Esophagus squamous epithelium (tissue), 5 donors: ENCODE results near the gene HMCN1. TPM values are rescaled to one million over a fixed set of nuclear protein-coding genes. Genes with fewer than 3 reads are reported as not detected.

ENCODE experiments used
- DNase-seq: peaks from one replicate; lab custom pipeline; 2025; lab: John Stamatoyannopoulos, UW
- H3K27ac ChIP-seq, 4 donors: fragments of 200-600 bp; sonication (generic); one replicate each; pipeline ENCODE4 v1.5.1; 2016 to 2019; ENCODE audit warnings: mild to moderate bottlenecking in 1 of 4
- H3K27me3 ChIP-seq, 4 donors: fragments of 200-600 bp; sonication (generic); 1 replicate in 3 of 4; 2 replicates in 1 of 4; pipeline versions ENCODE4 v1.5.1 to v1.6.0; 2017 to 2021; ENCODE audit warnings: antibody characterized with exemption in 1 of 4
- H3K36me3 ChIP-seq, 3 donors: fragments of 200-600 bp; sonication (generic); one replicate each; pipeline ENCODE4 v1.5.1; 2016 to 2019
- H3K4me1 ChIP-seq, 3 donors: fragments of 200-600 bp; sonication (generic); one replicate each; pipeline ENCODE4 v1.5.1; 2017 to 2019
- H3K4me3 ChIP-seq, 4 donors: fragments of 200-600 bp; sonication (generic); 1 replicate in 3 of 4; 2 replicates in 1 of 4; pipeline ENCODE4 v1.5.1; 2016 to 2019; ENCODE audit warnings: mild to moderate bottlenecking in 2 of 4, moderate library complexity in 1 of 4
- H3K9me3 ChIP-seq, 3 donors: fragments of 200-600 bp; sonication (generic); one replicate each; pipeline ENCODE4 v1.5.1; 2016 to 2019
- POLR2A ChIP-seq, 4 donors: fragments of 450-650 bp; IDR thresholded peaks; one replicate each; pipeline ENCODE4 v1.6.1; 2017; ENCODE audit warnings: antibody characterized with exemption in 4 of 4, mild to moderate bottlenecking in 4 of 4, moderate library complexity in 3 of 4
- WGBS, 2 donors: methylation state at CpG; one replicate each; pipeline ENCODE4 v1.1.5; 2018; 5-methylcytosine and 5-hydroxymethylcytosine counted together
- intact Hi-C: fragments of 100-400 bp; cut with DNase I; formaldehyde crosslinking; loops from one replicate; pipeline ENCODE4 v1.15.0; 2022
- total RNA-seq, 4 donors: library from RNA; depleted of rRNA; stranded (reverse); fragments of >200 nt; gene quantifications; one replicate each; pipeline ENCODE4 v1.1.0, GENCODE V29; 2016
- TF ChIP-seq, protein P1 (sequence below), 6 experiments: fragments of 450-650 bp in 4 of 6; fragments of 200-600 bp in 2 of 6; sonication (generic) in 2 of 6; IDR thresholded peaks; one replicate each; pipeline ENCODE4 v1.5.1; 2016 to 2019; ENCODE audit warnings: antibody characterized with exemption in 6 of 6, mild to moderate bottlenecking in 4 of 6, moderate library complexity in 4 of 6
- donor health status: DM: yes; HTN: yes; CAD: no.

HMCN1 gene
- total RNA-seq, 4 donors from 2014 or later, result 0.49 to 6.7 (median 3.3) TPM

DNA sequence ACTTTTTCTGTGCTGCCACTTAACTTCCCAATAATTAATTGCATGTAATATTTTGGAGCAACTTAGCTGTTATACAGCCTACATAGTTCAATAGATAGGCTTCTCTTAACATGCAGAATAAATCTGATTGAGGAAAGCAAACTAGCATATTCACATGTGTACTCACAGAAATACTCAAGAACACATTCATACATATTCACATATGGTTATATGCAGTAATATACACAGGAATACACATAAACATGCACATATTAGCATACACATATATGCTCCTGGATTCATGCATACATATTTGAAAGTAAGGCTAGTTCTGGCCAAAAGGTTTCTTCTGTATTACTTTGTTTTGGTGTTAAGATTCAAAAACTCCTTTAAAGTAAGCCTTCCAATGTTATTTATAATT lies 73.1 kb downstream of the HMCN1 start:
- no peaks in the 10 kb centered on the region for H3K27me3 ChIP-seq
- H3K4me1 ChIP-seq, result no peaks in the 10 kb centered on the region
- no peaks in the 10 kb centered on the region for H3K9me3 ChIP-seq
- no peak for DNase-seq
- no peak for TF ChIP-seq POLR2A (IDR thresholded peaks at IDR 0.05)
- TF ChIP-seq, protein P1, sequence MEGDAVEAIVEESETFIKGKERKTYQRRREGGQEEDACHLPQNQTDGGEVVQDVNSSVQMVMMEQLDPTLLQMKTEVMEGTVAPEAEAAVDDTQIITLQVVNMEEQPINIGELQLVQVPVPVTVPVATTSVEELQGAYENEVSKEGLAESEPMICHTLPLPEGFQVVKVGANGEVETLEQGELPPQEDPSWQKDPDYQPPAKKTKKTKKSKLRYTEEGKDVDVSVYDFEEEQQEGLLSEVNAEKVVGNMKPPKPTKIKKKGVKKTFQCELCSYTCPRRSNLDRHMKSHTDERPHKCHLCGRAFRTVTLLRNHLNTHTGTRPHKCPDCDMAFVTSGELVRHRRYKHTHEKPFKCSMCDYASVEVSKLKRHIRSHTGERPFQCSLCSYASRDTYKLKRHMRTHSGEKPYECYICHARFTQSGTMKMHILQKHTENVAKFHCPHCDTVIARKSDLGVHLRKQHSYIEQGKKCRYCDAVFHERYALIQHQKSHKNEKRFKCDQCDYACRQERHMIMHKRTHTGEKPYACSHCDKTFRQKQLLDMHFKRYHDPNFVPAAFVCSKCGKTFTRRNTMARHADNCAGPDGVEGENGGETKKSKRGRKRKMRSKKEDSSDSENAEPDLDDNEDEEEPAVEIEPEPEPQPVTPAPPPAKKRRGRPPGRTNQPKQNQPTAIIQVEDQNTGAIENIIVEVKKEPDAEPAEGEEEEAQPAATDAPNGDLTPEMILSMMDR (IDR thresholded peaks at IDR 0.05), result no peak
- no peak overlapping the region for H3K4me3 ChIP-seq
- no peaks in the 10 kb centered on the region for H3K36me3 ChIP-seq
- no peak overlapping the region for H3K27ac ChIP-seq
- intact Hi-C loops, result no loop called here

DNA sequence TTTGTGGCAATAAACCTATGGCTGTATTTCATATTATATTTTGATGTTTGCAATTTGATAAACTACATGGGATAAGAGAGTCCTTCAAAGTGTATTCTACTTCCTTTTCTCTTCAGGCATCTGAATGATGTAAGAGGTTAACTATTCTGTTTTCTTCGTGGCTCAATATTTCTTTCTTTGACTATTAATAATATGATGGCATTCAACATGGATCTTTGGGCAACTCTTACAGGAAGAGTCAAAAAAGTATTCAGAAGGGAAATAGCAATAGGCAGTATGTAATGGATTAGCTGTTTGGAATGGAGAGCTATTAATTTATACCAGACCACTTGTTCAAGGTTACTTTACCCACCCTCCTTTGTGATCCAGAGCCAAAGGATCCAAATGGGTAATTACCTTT lies 74.4 kb downstream of the HMCN1 start:
- no peak overlapping the region for H3K4me3 ChIP-seq
- DNase-seq, result no peak
- H3K4me1 ChIP-seq, result no peaks in the 10 kb centered on the region
- no peaks in the 10 kb centered on the region for H3K36me3 ChIP-seq
- intact Hi-C loops, result no loop called here
- 18 to 43% methylated on average over 1 of the region's 1 CpG for WGBS, 2 donors
- H3K27ac ChIP-seq, result no peak overlapping the region
- no peaks in the 10 kb centered on the region for H3K27me3 ChIP-seq
- TF ChIP-seq POLR2A (IDR thresholded peaks at IDR 0.05), result no peak
- TF ChIP-seq, protein P1 (IDR thresholded peaks at IDR 0.05), result no peak
- no peaks in the 10 kb centered on the region for H3K9me3 ChIP-seq

DNA sequence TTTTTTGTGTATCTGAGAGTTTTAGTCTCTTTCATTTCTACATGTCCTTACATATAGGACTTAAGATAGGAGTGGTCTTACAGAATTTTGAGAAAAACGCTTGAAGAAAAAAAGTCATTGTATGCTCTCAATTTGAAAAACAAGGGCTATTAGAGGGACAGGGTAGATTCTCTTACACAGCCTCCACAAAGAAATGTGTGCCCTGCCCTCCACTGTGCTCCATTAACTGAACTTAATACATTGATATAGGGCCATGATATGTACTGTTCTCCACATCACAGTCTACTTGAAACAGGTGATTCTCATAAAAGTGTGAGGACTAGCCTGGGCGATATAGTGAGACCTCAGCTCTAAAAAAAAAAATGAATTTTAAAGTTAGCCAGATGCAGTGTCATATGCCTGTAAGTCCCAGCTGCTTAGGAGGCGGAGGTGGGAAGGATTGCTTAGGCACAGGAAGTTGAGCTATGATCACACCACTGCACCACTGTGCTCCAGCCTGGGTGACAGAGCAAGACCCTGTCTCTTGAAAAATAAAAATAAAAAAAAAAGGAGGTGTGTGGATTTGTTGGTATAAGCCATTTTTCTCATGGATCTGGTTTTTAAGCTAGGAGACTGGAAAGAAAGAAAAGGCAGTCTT lies 77.0 kb downstream of the HMCN1 start:
- intact Hi-C loops, result loop anchor here (5.0 kb wide), 1 partner anchor 401 kb away; no protein-coding TSS in a partner anchor
- TF ChIP-seq POLR2A (IDR thresholded peaks at IDR 0.05), result no peak
- TF ChIP-seq, protein P1 (IDR thresholded peaks at IDR 0.05), result no peak
- H3K9me3 ChIP-seq, result no peaks in the 10 kb centered on the region
- WGBS, 2 donors, result 74 to 81% methylated on average over 3 of the region's 3 CpGs
- H3K4me1 ChIP-seq, result no peaks in the 10 kb centered on the region
- DNase-seq, result no peak
- no peaks in the 10 kb centered on the region for H3K36me3 ChIP-seq
- no peak overlapping the region for H3K27ac ChIP-seq
- H3K4me3 ChIP-seq, result no peak overlapping the region
- no peaks in the 10 kb centered on the region for H3K27me3 ChIP-seq

- H3K4me1 ChIP-seq, result no peaks in the 10 kb centered on the region
- no peaks in the 10 kb centered on the region for H3K36me3 ChIP-seq
- H3K4me3 ChIP-seq, result no peak overlapping the region
- no peaks in the 10 kb centered on the region for H3K27me3 ChIP-seq
- TF ChIP-seq, protein P1 (IDR thresholded peaks at IDR 0.05), result no peak
- no peak for TF ChIP-seq POLR2A (IDR thresholded peaks at IDR 0.05)
- DNase-seq, result no peak
- no peak overlapping the region for H3K27ac ChIP-seq
- intact Hi-C loops, result loop anchor here (5.0 kb wide), 1 partner anchor 399 kb away; no protein-coding TSS in a partner anchor
- H3K9me3 ChIP-seq, result no peaks in the 10 kb centered on the region
Measured at GRCh38 chr1:185812934-185813333, 78.7 kb downstream of the HMCN1 start.

DNA sequence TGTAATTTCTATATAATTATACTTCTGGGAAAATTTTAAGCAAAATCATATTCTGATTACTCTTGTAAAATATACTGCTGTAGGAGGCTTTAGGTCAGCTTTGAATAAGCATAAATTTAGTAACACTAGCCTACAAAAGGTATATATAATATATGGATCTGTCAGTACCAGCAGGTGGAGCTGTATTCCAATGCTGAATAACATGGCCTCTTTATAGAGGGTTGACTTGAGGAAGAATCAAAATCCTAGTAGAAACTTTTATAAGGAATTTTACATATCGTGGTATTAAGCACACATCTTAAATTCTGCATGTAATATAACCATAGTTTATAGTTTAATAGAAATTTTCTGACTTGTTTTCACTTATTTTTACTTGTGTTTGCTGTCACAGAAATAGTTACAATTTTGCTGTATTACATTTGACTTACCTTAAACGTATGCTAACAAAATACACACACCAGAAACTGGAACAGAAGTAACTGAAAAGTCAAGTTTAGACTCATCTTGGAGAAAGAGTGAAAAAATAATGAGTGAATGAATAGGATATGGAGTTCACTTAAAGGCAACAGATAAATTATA lies 79.3 kb downstream of the HMCN1 start:
- no peaks in the 10 kb centered on the region for H3K36me3 ChIP-seq
- no peak overlapping the region for H3K4me3 ChIP-seq
- no peak overlapping the region for H3K27ac ChIP-seq
- 48 to 54% methylated on average over 2 of the region's 2 CpGs for WGBS, 2 donors
- no peak for DNase-seq
- H3K9me3 ChIP-seq, result no peaks in the 10 kb centered on the region
- H3K4me1 ChIP-seq, result no peaks in the 10 kb centered on the region
- intact Hi-C loops, result loop anchor here (5.0 kb wide), 1 partner anchor 399 kb away; no protein-coding TSS in a partner anchor
- TF ChIP-seq, protein P1 (IDR thresholded peaks at IDR 0.05), result peak in 5 of 6 experiments; percentile 47 to 73 (median 55)
- no peak for TF ChIP-seq POLR2A (IDR thresholded peaks at IDR 0.05)
- H3K27me3 ChIP-seq, result no peaks in the 10 kb centered on the region
